Liver (tissue), 9 donors: Measurements from ENCODE around the gene TSSC4. TPM values are rescaled to one million over a fixed set of nuclear protein-coding genes. Genes with fewer than 3 reads are reported as not detected.

Experiments used
- DNase-seq: peaks from one replicate; pipeline ENCODE4 v3.0.0-alpha.2; 2017; ENCODE audit warnings: low spot score
- H3K27ac ChIP-seq, 2 donors: one replicate each; pipeline ENCODE4 v1.7.0; 2013; ENCODE audit warnings: inconsistent platforms in 2 of 2, low read length in 2 of 2, control low read depth in 1 of 2, low read depth in 1 of 2, mild to moderate bottlenecking in 1 of 2
- H3K27me3 ChIP-seq, 4 donors: one replicate each; pipeline versions ENCODE4 v1.6.1 to v1.7.0; 2013; ENCODE audit warnings: low read length in 3 of 4, inconsistent platforms in 1 of 4, mild to moderate bottlenecking in 1 of 4, moderate library complexity in 1 of 4; ENCODE audit not compliant: control insufficient read depth in 4 of 4, insufficient read depth in 4 of 4
- H3K36me3 ChIP-seq, 4 donors: one replicate each; pipeline versions ENCODE4 v1.6.1 to v1.7.0; 2013; ENCODE audit warnings: low read length in 3 of 4, mild to moderate bottlenecking in 3 of 4, low read depth in 1 of 4, moderate library complexity in 1 of 4; ENCODE audit not compliant: control insufficient read depth in 4 of 4, insufficient read depth in 3 of 4
- H3K4me1 ChIP-seq, 4 donors: one replicate each; pipeline versions ENCODE4 v1.6.1 to v1.7.0; 2013; ENCODE audit warnings: low read length in 3 of 4, mild to moderate bottlenecking in 3 of 4, moderate library complexity in 1 of 4; ENCODE audit not compliant: control insufficient read depth in 4 of 4, insufficient read depth in 4 of 4
- H3K4me3 ChIP-seq, 3 donors: one replicate each; pipeline versions ENCODE4 v1.6.1 to v1.7.0; 2013; ENCODE audit warnings: low read length in 3 of 3, control low read depth in 1 of 3, low read depth in 1 of 3, mild to moderate bottlenecking in 1 of 3
- H3K9ac ChIP-seq, 2 donors: one replicate each; pipeline ENCODE4 v1.7.0; 2013; ENCODE audit warnings: low read length in 2 of 2, mild to moderate bottlenecking in 2 of 2, moderate library complexity in 2 of 2, control low read depth in 1 of 2, low read depth in 1 of 2
- H3K9me3 ChIP-seq, 4 donors: one replicate each; pipeline versions ENCODE4 v1.6.1 to v1.7.0; 2013; ENCODE audit warnings: low read length in 3 of 4; ENCODE audit not compliant: control insufficient read depth in 4 of 4
- CTCF ChIP-seq: fragments of 150-350 bp; IDR thresholded peaks from 2 replicates; pipeline ENCODE4 v1.5.1; 2017; ENCODE audit warnings: improper control_type of control experiment, low read depth, low read length; ENCODE audit not compliant: missing input control
- EGR1 ChIP-seq, 2 donors: IDR thresholded peaks; 2 replicates each; pipeline ENCODE4 v1.6.1; 2016 to 2018; ENCODE audit warnings: antibody characterized with exemption in 2 of 2, low read depth in 2 of 2
- FOXA1 ChIP-seq: IDR thresholded peaks from 2 replicates; pipeline ENCODE4 v1.6.1; 2016; ENCODE audit warnings: antibody characterized with exemption
- FOXA2 ChIP-seq: IDR thresholded peaks from 2 replicates; pipeline ENCODE4 v1.6.1; 2016; ENCODE audit warnings: antibody characterized with exemption
- GABPA ChIP-seq, 2 donors: IDR thresholded peaks in 1 of 2; conservative IDR thresholded peaks in 1 of 2; 2 replicates each; pipeline ENCODE4 v1.6.1; 2016; ENCODE audit warnings: antibody characterized with exemption in 2 of 2, mild to moderate bottlenecking in 1 of 2, moderate library complexity in 1 of 2
- HNF4A ChIP-seq, 2 donors: conservative IDR thresholded peaks; 2 replicates each; pipeline ENCODE4 v1.6.1; 2016; ENCODE audit warnings: antibody characterized with exemption in 2 of 2, mild to moderate bottlenecking in 2 of 2
- HNF4G ChIP-seq: IDR thresholded peaks from 2 replicates; pipeline ENCODE4 v1.6.1; 2016; ENCODE audit warnings: antibody characterized with exemption
- JUND ChIP-seq, 2 donors: IDR thresholded peaks; 2 replicates each; pipeline ENCODE4 v1.6.1; 2016; ENCODE audit warnings: antibody characterized with exemption in 2 of 2
- NR2F2 ChIP-seq: IDR thresholded peaks from 2 replicates; pipeline ENCODE4 v1.6.1; 2016; ENCODE audit warnings: antibody characterized with exemption
- RAD21 ChIP-seq, 2 donors: IDR thresholded peaks; 2 replicates each; pipeline ENCODE4 v1.6.1; 2016; ENCODE audit warnings: antibody characterized with exemption in 2 of 2, mild to moderate bottlenecking in 2 of 2
- RXRA ChIP-seq, 2 donors: IDR thresholded peaks; 2 replicates each; pipeline ENCODE4 v1.6.1; 2017 to 2018; ENCODE audit warnings: antibody characterized with exemption in 2 of 2, mild to moderate bottlenecking in 1 of 2
- TAF1 ChIP-seq: conservative IDR thresholded peaks from 2 replicates; pipeline ENCODE4 v1.6.1; 2016; ENCODE audit warnings: antibody characterized with exemption, mild to moderate bottlenecking
- YY1 ChIP-seq: IDR thresholded peaks from 2 replicates; pipeline ENCODE4 v1.6.1; 2016; ENCODE audit warnings: antibody characterized with exemption, mild to moderate bottlenecking
- ZBTB33 ChIP-seq: IDR thresholded peaks from 2 replicates; pipeline ENCODE4 v1.6.1; 2016; ENCODE audit warnings: antibody characterized with exemption
- WGBS: extraction: QIAGEN DNeasy Blood & Tissue Kit; methylation state at CpG from one replicate; pipeline ENCODE4 v1.1.7; 2013; 5-methylcytosine and 5-hydroxymethylcytosine counted together
- polyA plus RNA-seq, 2 donors: library from polyadenylated mRNA; stranded (reverse) in 1 of 2; unstranded in 1 of 2; fragments of 200-250 nt in 1 of 2; fragments of >200 nt in 1 of 2; fragmentation: Nextera tagmentation in 1 of 2; extraction: Ambion mirVana in 1 of 2; gene quantifications; one replicate each; pipeline versions ENCODE4 v1.2.1 to v1.2.3, GENCODE V29; 2013 to 2015
- total RNA-seq, 2 donors: library from RNA; depleted of rRNA; stranded (reverse); fragments of >200 nt; gene quantifications; one replicate each; pipeline ENCODE4 v1.2.3, GENCODE V29; 2014
- TF ChIP-seq, protein P1 (sequence below): IDR thresholded peaks from 2 replicates; pipeline ENCODE4 v1.6.1; 2016; ENCODE audit warnings: antibody characterized with exemption, mild to moderate bottlenecking
- donor health status: healthy.
- donor health status: healthy.
- donor health status: healthy.
- donor health status: healthy.
- donor health status: healthy.

The TSSC4 gene
- total and polyA plus RNA-seq, 4 donors, result 15.8 to 19.1 (median 17.6) TPM

- H3K36me3 ChIP-seq, result peaks cover 14 to 53% (median 26%) of the 10 kb centered on the region in 4 donors
- no peak for TF ChIP-seq CTCF
- TF ChIP-seq JUND (IDR thresholded peaks at IDR 0.05), result no peak
- TF ChIP-seq RXRA (IDR thresholded peaks at IDR 0.05), result no peak
- no peak for TF ChIP-seq TAF1
- no peak for TF ChIP-seq NR2F2
- no peak for TF ChIP-seq HNF4A (conservative IDR thresholded peaks at IDR 0.05)
- TF ChIP-seq HNF4G, result no peak
- no peak for TF ChIP-seq FOXA2
- TF ChIP-seq ZBTB33, result no peak
- no peak for TF ChIP-seq YY1
- TF ChIP-seq, protein P1, sequence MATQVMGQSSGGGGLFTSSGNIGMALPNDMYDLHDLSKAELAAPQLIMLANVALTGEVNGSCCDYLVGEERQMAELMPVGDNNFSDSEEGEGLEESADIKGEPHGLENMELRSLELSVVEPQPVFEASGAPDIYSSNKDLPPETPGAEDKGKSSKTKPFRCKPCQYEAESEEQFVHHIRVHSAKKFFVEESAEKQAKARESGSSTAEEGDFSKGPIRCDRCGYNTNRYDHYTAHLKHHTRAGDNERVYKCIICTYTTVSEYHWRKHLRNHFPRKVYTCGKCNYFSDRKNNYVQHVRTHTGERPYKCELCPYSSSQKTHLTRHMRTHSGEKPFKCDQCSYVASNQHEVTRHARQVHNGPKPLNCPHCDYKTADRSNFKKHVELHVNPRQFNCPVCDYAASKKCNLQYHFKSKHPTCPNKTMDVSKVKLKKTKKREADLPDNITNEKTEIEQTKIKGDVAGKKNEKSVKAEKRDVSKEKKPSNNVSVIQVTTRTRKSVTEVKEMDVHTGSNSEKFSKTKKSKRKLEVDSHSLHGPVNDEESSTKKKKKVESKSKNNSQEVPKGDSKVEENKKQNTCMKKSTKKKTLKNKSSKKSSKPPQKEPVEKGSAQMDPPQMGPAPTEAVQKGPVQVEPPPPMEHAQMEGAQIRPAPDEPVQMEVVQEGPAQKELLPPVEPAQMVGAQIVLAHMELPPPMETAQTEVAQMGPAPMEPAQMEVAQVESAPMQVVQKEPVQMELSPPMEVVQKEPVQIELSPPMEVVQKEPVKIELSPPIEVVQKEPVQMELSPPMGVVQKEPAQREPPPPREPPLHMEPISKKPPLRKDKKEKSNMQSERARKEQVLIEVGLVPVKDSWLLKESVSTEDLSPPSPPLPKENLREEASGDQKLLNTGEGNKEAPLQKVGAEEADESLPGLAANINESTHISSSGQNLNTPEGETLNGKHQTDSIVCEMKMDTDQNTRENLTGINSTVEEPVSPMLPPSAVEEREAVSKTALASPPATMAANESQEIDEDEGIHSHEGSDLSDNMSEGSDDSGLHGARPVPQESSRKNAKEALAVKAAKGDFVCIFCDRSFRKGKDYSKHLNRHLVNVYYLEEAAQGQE, result no peak
- 92% methylated on average over 27 of the region's 27 CpGs for WGBS
- no peak overlapping the region for H3K27ac ChIP-seq
- no peak overlapping the region for H3K9ac ChIP-seq
- no peaks in the 10 kb centered on the region for H3K27me3 ChIP-seq
- DNase-seq, result no peak
- H3K4me1 ChIP-seq, result peaks cover 10 to 77% (median 46%) of the 10 kb centered on the region in 4 donors
- H3K4me3 ChIP-seq, result no peak overlapping the region
- no peaks in the 10 kb centered on the region for H3K9me3 ChIP-seq
These were observed 7.3 kb upstream of the TSSC4 start for GRCh38 chr11:2393111-2393868.

- H3K4me1 ChIP-seq, result peaks cover 3 to 77% (median 46%) of the 10 kb centered on the region in 4 donors
- H3K4me3 ChIP-seq, result no peak overlapping the region
- no peaks in the 10 kb centered on the region for H3K27me3 ChIP-seq
- no peaks in the 10 kb centered on the region for H3K9me3 ChIP-seq
- no peak overlapping the region for H3K27ac ChIP-seq
- H3K36me3 ChIP-seq, result peaks cover 14 to 56% (median 26%) of the 10 kb centered on the region in 4 donors
- no peak overlapping the region for H3K9ac ChIP-seq
- 83% methylated on average over 34 of the region's 34 CpGs for whole genome bisulfite sequencing
- no peak for DNase-seq
- TF ChIP-seq HNF4A (conservative IDR thresholded peaks at IDR 0.05) (no peak), EGR1 (IDR thresholded peaks at IDR 0.05; ENCODE audit: low read depth in 2 of 2) (no peak), GABPA (IDR thresholded peaks at IDR 0.05 in 1 of 2, conservative IDR thresholded peaks at IDR 0.05 in 1 of 2) (no peak), TAF1 (no peak), FOXA2 (no peak), RAD21 (IDR thresholded peaks at IDR 0.05) (no peak), NR2F2 (no peak), CTCF (no peak), FOXA1 (no peak), YY1 (no peak)
- TF ChIP-seq, protein P1, result no peak
These were observed 6.4 kb upstream of the TSSC4 start for GRCh38 chr11:2393941-2394817.
